Activated CD8-positive, alpha-beta memory T cell treated with anti-CD3 and anti-CD28 coated beads, Interleukin-2, amount 50 U/mL, for 24 hours (primary cell): ENCODE data around the gene CREB5.

Experiments
- DNase-seq: peaks from one replicate; pipeline ENCODE4 v3.0.0-alpha.2; 2020; ENCODE audit errors: extremely low read depth

CREB5 gene

DNA sequence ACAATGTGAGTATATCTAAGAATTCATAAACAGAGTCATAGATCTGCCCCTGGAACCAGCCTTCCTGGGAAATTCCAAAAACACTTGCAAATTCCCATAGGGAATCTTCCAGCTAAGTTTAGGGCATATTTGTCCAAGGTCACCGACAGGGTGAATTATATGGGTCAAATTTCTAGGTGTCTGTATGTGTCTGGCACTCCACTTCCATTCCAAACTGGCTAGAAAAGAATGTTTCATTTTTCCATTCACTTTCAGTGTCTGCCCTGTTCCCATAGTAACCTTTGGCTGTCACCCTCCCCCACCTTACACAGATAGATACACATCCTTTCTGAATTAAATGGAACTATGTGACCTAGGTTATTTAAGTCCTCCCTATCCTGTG, 230.9 kb downstream of the CREB5 start:
- DNase-seq = no peak

GRCh38 chr7:28643584-28644340, 231.4 kb downstream of the CREB5 start:
- DNase-seq = no peak

DNA sequence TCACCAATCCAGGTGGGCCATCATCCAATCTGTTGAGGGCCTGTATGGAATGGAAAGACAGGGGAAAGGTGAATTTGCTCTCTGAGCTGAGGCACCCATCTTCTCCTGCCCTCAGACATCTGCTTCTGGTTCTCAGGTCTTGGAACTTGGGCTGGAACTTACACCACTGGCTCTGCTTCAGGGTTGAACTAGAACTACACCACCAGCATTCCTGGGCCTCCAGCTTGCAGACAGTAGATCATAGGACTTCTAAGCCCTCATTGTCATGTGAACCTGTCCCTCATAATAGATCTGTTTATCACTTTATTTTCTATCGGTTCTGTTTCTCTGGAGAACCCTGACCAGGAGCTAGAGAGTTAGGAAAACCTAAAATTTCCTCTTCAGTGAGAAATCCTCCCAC, 233.5 kb downstream of the CREB5 start:
- DNase-seq = no peak

GRCh38 chr7:28646376-28647075, 234.2 kb downstream of the CREB5 start:
- no peak for DNase-seq

GRCh38 chr7:28647076-28647421, 234.7 kb downstream of the CREB5 start:
- no peak for DNase-seq

DNA sequence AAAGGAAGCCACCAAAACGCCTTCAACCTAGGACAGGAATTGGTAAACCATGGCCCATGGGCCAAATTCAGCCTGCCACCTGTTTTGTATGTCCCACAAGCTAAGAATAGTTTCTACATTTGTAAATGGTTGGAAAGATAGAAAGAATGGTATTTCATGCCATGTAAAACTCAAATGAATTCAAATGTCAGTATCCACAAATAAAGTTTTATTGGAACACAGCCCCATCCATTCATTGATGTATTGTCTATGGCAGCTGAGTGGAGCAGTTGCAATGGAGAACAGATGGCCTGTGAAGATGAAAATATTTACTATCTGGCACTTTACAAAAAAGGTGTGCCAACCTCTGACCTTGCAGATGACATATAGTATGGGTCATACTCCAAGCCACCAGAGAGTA, 236.9 kb downstream of the CREB5 start:
- DNase-seq = no peak

- DNase-seq = no peak
Observed at GRCh38 chr7:28649811-28650210, 237.5 kb downstream of the CREB5 start.

- DNase-seq = no peak
Observed at GRCh38 chr7:28654110-28654509, 241.8 kb downstream of the CREB5 start.

- DNase-seq = no peak
Observed at GRCh38 chr7:28656529-28656928, 244.2 kb downstream of the CREB5 start.

DNA sequence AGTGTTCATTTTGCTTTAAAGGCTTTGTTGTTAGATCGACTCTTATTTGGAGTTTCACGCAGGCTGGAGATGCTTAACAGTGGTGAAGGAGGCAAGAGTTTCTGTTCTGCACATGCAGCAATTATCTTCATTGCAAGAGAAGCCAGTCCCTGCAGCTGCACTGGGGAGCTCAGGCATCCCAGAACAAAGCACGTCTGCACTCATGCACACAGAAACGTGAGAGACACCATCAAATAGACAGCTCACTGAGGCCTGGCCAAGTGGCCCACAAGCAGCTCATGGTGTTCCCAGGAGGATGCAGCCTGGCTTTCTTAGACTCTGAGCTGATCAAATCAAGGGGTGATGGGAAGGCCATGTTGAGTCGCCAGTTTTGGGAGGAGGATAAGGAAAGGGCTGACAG, 246.1 kb downstream of the CREB5 start:
- no peak for DNase-seq

DNA sequence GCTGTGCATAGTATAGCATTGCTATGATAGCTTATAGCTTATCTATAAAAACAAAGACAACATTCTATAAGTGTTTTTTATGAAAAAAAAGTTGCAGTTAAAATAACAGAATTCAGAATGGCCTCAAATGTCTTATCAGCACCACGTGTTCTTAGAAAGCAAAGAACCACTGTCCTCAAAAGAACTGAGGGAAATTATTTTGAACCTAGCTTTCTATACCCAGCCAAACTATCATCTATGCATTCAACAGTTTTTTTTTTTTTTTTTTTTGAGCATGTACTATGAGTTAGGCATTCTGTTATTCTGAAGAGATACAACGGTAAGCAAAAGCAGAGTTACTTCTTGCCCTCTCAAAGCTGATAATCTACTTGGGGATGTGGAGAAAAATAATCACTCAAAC, 247.8 kb downstream of the CREB5 start:
- DNase-seq = no peak

GRCh38 chr7:28661826-28662595, 249.7 kb downstream of the CREB5 start:
- no peak for DNase-seq

GRCh38 chr7:28666154-28666553, 253.8 kb downstream of the CREB5 start:
- no peak for DNase-seq

GRCh38 chr7:28668085-28668484, 255.8 kb downstream of the CREB5 start:
- no peak for DNase-seq

- DNase-seq = no peak
Observed at GRCh38 chr7:28669330-28669729, 257.0 kb downstream of the CREB5 start.

GRCh38 chr7:28671526-28671925, 259.2 kb downstream of the CREB5 start:
- DNase-seq = no peak

DNA sequence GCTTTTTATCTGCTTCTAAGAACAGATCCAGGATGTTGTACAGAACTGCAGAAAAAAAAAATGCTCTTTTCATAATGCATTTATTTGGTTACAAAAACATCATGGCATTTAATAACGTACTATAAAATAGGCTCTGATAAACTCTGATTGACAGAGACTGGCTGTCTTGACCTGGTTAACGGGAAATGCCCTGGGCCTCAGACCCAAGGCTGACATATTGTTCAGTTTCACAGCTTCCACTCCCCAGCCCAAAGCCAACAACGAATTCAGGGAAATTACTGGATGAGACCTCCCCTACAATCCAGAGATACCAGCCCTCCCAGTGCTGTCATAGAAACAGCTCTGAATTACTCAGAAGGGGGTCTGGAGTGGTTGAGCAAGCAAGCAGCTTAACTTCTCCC, 260.1 kb downstream of the CREB5 start:
- DNase-seq = no peak

- DNase-seq = no peak
Observed at GRCh38 chr7:28674359-28674782, 262.1 kb downstream of the CREB5 start.

- no peak for DNase-seq
Observed at GRCh38 chr7:28675429-28675828, 263.1 kb downstream of the CREB5 start.

DNA sequence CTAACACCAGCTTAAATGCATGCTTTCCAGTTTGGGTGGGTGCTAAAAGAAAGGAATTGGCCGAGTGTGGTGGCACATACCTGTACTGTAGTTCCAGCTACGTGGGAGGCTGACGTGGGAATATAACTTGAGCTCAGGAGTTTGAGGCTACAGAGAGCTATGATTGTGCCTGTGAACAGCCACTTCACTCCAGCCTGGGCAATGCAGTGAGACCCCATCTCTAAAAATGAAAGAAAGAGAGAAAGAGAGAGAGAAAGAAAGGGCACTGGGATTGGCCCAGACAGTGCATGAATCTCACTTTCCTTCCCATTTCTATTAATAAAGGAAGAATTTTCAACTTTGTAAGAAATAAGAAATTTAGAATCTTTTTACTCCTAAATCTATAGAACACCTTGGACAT, 265.4 kb downstream of the CREB5 start:
- no peak for DNase-seq

DNA sequence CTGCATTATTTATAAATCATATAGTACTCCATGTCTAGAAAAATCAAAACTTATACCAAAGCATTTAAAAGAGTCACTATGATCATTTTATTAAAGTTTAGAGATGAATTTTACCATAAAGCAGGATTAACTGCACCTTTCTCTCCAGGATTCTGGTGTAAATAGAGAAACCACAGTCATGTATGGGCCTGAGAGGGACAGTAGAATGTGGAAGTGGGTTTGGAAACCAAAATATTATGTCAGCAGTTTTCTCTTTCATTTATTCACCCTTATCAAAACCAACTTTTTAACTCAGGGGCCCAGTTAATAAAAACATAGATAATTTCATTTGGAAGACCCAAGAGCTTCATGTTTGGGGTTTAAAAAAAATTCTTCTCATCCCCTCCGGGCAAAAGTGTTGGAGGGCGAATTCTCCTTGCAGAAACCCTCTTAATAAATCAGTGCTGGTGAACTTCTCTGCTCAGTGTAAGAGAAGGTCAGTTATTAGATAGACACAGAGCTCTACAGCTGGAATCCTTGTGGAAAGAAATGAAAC, 266.2 kb downstream of the CREB5 start:
- no peak for DNase-seq

DNA sequence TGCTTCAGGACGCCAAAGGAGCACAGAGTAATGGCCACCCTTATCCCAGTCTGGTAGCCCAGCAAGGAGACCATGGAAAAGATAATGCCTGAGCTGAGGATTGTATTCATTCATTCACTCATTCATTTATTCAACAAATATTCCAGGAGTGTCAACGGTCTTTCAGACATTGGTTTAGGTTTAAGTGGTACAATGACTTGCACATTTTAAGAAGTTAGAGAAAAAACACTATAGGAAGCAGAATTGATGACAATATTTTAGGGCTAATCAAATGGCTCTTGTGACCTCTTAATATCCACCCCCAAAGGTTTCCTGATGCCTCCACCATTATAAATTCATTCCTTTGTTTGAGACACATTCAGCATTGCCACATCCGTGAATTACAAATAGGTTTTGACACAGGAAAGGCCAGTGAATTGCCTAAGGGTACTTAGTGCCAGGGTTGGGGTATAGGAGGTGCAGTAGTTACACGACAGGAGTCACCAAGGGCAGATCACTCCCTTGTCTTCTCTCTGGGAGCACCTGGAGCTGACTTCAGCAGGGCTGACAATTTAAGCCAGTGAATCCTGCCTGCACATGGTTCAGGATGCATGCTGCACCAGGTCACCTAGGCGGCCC, 269.5 kb downstream of the CREB5 start:
- no peak for DNase-seq
